Kidney glomerular epithelial cell (primary cell): ENCODE measurements around the gene CTAG1A.
"Not testable (repeated sequence)": the region's sequence is repeated elsewhere in the genome, so short reads cannot be mapped to it uniquely, and the experiment has no call there.

Source experiments
- DNase-seq: peaks from one replicate; lab custom pipeline; 2025; lab: John Stamatoyannopoulos, UW

The CTAG1A gene

GRCh38 chrX:154613586-154613985, 28.7 kb downstream of the CTAG1A start:
- DNase-seq, result not testable (repeated sequence)

- not testable (repeated sequence) for DNase-seq
Measured at GRCh38 chrX:154619182-154619581, 34.2 kb downstream of the CTAG1A start, which contains the start of gene CTAG1B. TSS of gene CTAG1B (minus strand) at chrX:154619282. CDS start at chrX:154619218, 64 bp downstream.

DNA sequence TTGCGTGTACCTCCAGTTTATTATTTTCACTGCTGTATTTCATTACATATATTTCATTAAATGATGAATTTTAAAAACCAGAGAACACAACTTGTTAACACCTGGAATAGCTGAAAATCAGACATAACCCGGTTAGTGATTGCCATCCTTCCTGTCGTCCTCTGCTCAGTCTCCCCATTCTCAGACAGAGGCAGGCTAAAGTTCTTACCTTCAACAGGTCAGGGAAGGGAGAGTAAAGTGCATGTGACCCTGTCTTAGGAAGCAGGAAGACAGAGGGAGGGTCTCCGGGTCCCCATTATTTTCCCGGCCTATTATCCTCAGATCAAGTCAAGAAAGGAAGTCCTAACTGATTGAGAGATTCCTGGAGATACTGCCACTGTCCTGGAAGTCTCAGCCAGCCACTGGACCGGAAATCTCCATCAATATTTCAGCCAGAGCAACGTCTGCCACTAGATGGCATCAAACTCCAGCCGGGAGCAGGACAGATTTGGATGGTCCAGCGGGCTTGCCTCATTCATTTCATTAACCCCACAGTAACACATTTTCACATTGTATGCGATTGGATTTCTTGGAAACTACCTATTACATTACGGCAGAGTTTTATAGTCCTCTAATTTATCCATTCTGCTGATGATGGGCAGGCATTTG, 36.0 kb downstream of the CTAG1A start:
- not testable (repeated sequence) for DNase-seq

GRCh38 chrX:154628960-154629359, 44.0 kb downstream of the CTAG1A start:
- DNase-seq, result not testable (repeated sequence)

DNA sequence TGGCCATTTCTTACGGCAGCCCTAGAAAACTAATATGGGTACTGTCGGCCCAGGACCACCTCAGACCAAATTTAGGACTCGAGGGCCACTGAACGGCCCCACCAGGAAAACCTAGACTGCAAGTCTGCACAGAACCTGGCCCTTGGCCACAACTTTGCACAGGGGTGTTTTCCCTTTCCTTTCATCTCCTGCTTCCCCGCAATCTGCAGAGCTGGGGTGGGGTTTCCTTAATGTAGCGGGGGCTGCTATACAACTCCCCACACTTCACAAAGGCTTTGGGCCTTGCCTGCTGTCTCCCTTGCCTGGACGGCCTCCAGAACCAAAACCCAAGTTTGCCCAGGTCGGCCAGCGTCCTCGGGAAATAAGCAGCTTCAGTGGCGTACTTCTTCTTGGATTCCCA, 46.0 kb downstream of the CTAG1A start:
- not testable (repeated sequence) for DNase-seq

DNA sequence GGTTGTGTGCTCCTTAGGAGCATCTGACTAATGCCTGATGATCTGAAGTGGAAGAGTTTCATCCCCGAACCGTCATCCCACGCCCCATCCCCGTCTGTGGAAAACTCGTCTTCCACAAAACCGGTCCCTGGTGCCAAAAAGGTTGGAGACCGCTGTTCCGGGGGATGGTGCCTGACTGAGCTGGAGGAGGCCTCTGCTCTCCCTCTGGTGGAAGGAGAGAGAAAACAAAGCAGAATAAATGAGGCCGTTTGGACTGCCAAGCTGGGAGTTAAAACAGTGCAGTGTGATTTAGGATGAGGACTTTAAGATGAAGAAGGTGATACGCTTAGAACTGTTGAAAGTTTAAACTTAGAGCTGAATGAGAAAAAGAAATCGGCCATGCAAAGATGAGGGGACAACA, 48.7 kb downstream of the CTAG1A start:
- DNase-seq, result not testable (repeated sequence)
